Measurements from ENCODE around the gene MED12. TPM values are rescaled to one million over a fixed set of nuclear protein-coding genes. Genes with fewer than 3 reads are reported as not detected.

MED12 gene
- total RNA-seq, 4 donors from 2014 or later: 26.5 to 41.4 (median 40.0) TPM

- DNase-seq: no peak
- no peak overlapping the region for H3K27ac ChIP-seq
- H3K27me3 ChIP-seq: no peaks in the 10 kb centered on the region
- in situ Hi-C loops (cut with MboI; ENCODE audit: low pct_ligation_motif_present in 1 of 4, low pct_unique_long_range_greater_than_20kb in 1 of 4, low sequenced_read_pairs in 3 of 4): loop anchor here in 1 of 4 donors (25.0 kb wide), 1 partner anchor 88 kb away; no protein-coding TSS in a partner anchor
- H3K4me1 ChIP-seq: peaks cover 14 to 27% (median 18%) of the 10 kb centered on the region in 4 donors
- no peak overlapping the region for H3K4me3 ChIP-seq
- WGBS, 2 donors (ENCODE audit: low coverage in 1 of 2): 69% methylated on average over 5 of the region's 5 CpGs; no CpG with 5 or more reads in 1 of the 2 donors
- no peaks in the 10 kb centered on the region for H3K9me3 ChIP-seq
- intact Hi-C loops (cut with DNase I; ENCODE audit: low total_unique reads): no loop called here
- H3K36me3 ChIP-seq: no peaks in the 10 kb centered on the region
- no peak for TF ChIP-seq POLR2A (IDR thresholded peaks at IDR 0.05)
- TF ChIP-seq EP300 (IDR thresholded peaks at IDR 0.05; ENCODE audit: low read depth): no peak
- no peak for TF ChIP-seq POLR2AphosphoS5 (IDR thresholded peaks at IDR 0.05)
- TF ChIP-seq, protein P1, sequence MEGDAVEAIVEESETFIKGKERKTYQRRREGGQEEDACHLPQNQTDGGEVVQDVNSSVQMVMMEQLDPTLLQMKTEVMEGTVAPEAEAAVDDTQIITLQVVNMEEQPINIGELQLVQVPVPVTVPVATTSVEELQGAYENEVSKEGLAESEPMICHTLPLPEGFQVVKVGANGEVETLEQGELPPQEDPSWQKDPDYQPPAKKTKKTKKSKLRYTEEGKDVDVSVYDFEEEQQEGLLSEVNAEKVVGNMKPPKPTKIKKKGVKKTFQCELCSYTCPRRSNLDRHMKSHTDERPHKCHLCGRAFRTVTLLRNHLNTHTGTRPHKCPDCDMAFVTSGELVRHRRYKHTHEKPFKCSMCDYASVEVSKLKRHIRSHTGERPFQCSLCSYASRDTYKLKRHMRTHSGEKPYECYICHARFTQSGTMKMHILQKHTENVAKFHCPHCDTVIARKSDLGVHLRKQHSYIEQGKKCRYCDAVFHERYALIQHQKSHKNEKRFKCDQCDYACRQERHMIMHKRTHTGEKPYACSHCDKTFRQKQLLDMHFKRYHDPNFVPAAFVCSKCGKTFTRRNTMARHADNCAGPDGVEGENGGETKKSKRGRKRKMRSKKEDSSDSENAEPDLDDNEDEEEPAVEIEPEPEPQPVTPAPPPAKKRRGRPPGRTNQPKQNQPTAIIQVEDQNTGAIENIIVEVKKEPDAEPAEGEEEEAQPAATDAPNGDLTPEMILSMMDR (IDR thresholded peaks at IDR 0.05): no peak
These were observed 19.4 kb upstream of the MED12 start for GRCh38 chrX:71098951-71099506.

DNA sequence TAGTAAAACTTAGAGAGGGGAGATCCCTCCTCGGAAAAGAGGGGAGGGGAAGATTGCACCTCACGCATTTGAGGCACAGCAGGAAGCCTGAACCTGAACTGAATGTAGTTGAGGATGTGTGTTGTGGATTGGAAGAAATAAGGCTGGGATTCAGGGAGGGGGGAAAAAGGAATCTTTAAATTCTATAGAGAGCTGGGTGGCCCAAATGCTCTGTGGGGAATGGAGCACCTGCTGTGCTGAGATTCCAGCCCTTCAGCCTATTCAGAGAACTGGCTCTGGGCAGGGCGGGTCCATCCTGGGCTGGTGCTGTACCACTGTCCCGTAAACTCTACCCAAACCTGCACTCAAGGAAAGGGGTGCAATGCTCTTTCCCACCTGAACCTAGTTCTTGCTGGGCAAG lies 18.7 kb upstream of the MED12 start:
- Histone ChIP-seq H3K27ac (no peak overlapping the region), H3K4me1 (peaks cover 15 to 29% (median 19%) of the 10 kb centered on the region in 4 donors), H3K36me3 (no peaks in the 10 kb centered on the region), H3K9me3 (no peaks in the 10 kb centered on the region), H3K4me3 (no peak overlapping the region), H3K27me3 (no peaks in the 10 kb centered on the region)
- no peak for DNase-seq
- intact Hi-C loops (cut with DNase I; ENCODE audit: low total_unique reads) (no loop called here), in situ Hi-C loops (cut with MboI; ENCODE audit: low pct_ligation_motif_present in 1 of 4, low pct_unique_long_range_greater_than_20kb in 1 of 4, low sequenced_read_pairs in 3 of 4) (loop anchor here in 1 of 4 donors (25.0 kb wide), 1 partner anchor 88 kb away; no protein-coding TSS in a partner anchor)
- TF ChIP-seq POLR2A (IDR thresholded peaks at IDR 0.05) (no peak), POLR2AphosphoS5 (IDR thresholded peaks at IDR 0.05) (no peak), EP300 (IDR thresholded peaks at IDR 0.05; ENCODE audit: low read depth) (no peak)
- TF ChIP-seq, protein P1 (IDR thresholded peaks at IDR 0.05): no peak
- WGBS, 2 donors (ENCODE audit: low coverage in 1 of 2): 66% methylated on average over 4 of the region's 4 CpGs; no CpG with 5 or more reads in 1 of the 2 donors

DNA sequence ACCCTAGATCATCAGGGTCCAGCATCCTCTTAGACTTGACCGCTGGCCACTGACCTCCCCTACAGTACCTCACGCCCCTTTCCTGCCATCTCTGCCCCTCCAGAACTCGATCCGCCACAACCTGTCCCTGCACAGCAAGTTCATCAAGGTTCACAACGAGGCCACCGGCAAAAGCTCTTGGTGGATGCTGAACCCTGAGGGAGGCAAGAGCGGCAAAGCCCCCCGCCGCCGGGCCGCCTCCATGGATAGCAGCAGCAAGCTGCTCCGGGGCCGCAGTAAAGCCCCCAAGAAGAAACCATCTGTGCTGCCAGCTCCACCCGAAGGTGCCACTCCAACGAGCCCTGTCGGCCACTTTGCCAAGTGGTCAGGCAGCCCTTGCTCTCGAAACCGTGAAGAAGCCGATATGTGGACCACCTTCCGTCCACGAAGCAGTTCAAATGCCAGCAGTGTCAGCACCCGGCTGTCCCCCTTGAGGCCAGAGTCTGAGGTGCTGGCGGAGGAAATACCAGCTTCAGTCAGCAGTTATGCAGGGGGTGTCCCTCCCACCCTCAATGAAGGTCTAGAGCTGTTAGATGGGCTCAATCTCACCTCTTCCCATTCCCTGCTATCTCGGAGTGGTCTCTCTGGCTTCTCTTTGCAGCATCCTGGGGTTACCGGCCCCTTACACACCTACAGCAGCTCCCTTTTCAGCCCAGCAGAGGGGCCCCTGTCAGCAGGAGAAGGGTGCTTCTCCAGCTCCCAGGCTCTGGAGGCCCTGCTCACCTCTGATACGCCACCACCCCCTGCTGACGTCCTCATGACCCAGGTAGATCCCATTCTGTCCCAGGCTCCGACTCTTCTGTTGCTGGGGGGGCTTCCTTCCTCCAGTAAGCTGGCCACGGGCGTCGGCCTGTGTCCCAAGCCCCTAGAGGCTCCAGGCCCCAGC lies 17.6 kb upstream of the MED12 start:
- no peak for DNase-seq
- in situ Hi-C loops (cut with MboI; ENCODE audit: low pct_ligation_motif_present in 1 of 4, low pct_unique_long_range_greater_than_20kb in 1 of 4, low sequenced_read_pairs in 3 of 4): no loop called here
- WGBS, 2 donors (ENCODE audit: low coverage in 1 of 2): 80% methylated on average over 31 of the region's 31 CpGs; no CpG with 5 or more reads in 1 of the 2 donors
- TF ChIP-seq EP300 (IDR thresholded peaks at IDR 0.05; ENCODE audit: low read depth) (no peak), POLR2A (IDR thresholded peaks at IDR 0.05) (no peak), POLR2AphosphoS5 (IDR thresholded peaks at IDR 0.05) (no peak)
- TF ChIP-seq, protein P1 (IDR thresholded peaks at IDR 0.05): no peak
- intact Hi-C loops (cut with DNase I; ENCODE audit: low total_unique reads): no loop called here
- H3K27ac ChIP-seq: no peak overlapping the region
- no peaks in the 10 kb centered on the region for H3K27me3 ChIP-seq
- H3K4me1 ChIP-seq: peaks cover 11 to 23% (median 19%) of the 10 kb centered on the region in 4 donors
- H3K36me3 ChIP-seq: no peaks in the 10 kb centered on the region
- no peak overlapping the region for H3K4me3 ChIP-seq
- no peaks in the 10 kb centered on the region for H3K9me3 ChIP-seq

DNA sequence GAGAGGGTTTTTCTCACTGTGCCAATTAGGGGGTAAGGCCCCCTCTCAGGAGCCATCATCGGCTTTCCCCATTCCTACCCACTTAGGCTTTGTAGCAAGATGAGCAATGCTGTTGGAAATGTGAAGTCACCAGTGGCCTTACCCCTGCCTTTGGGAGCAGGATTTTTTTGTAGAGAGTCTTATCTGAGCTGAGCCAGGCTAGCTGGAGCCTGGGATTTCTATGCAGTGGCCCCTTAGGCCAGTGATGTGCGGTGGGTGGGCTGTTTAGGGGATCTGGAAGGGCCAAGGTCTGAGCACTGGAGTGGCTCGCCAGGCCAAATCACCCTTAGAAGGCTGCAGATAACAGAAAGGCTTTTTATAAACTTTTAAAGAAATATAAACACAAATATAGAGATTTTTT lies 16.1 kb upstream of the MED12 start:
- no peak for DNase-seq
- TF ChIP-seq POLR2AphosphoS5 (IDR thresholded peaks at IDR 0.05): no peak
- TF ChIP-seq POLR2A (IDR thresholded peaks at IDR 0.05): no peak
- TF ChIP-seq EP300 (IDR thresholded peaks at IDR 0.05; ENCODE audit: low read depth): no peak
- TF ChIP-seq, protein P1 (IDR thresholded peaks at IDR 0.05): no peak
- Histone ChIP-seq H3K36me3 (no peaks in the 10 kb centered on the region), H3K27me3 (no peaks in the 10 kb centered on the region), H3K27ac (no peak overlapping the region), H3K4me3 (no peak overlapping the region), H3K4me1 (peaks cover 8 to 17% (median 14%) of the 10 kb centered on the region in 4 donors), H3K9me3 (no peaks in the 10 kb centered on the region)
- in situ Hi-C loops (cut with MboI; ENCODE audit: low pct_ligation_motif_present in 1 of 4, low pct_unique_long_range_greater_than_20kb in 1 of 4, low sequenced_read_pairs in 3 of 4) (no loop called here), intact Hi-C loops (cut with DNase I; ENCODE audit: low total_unique reads) (no loop called here)
- WGBS, 2 donors (ENCODE audit: low coverage in 1 of 2): 55% methylated on average over 3 of the region's 3 CpGs; no CpG with 5 or more reads in 1 of the 2 donors
